Hematopoietic multipotent progenitor cell treated with erythropoietin and hydrocortisone succinate and interleukin-3 and kit ligand, for 17 days (in vitro differentiated cells): Measurements from ENCODE around the gene ARHGAP22.
"Not testable (repeated sequence)": the region's sequence is repeated elsewhere in the genome, so short reads cannot be mapped to it uniquely, and the experiment has no call there.

Experiments used
- DNase-seq: peaks from one replicate; pipeline ENCODE4 v3.0.0-alpha.2; 2015; ENCODE audit warnings: low spot score

Gene ARHGAP22

GRCh38 chr10:48450233-48450740, 154.6 kb downstream of the ARHGAP22 start:
- DNase-seq, result no peak

- no peak for DNase-seq
Observed at GRCh38 chr10:48449501-48450232, 155.2 kb downstream of the ARHGAP22 start.

GRCh38 chr10:48448796-48449195, 156.1 kb downstream of the ARHGAP22 start:
- no peak for DNase-seq

- no peak for DNase-seq
Observed at GRCh38 chr10:48447356-48448215, 157.3 kb downstream of the ARHGAP22 start.

GRCh38 chr10:48446785-48447184, 158.1 kb downstream of the ARHGAP22 start:
- DNase-seq, result no peak

GRCh38 chr10:48445932-48446331, 158.9 kb downstream of the ARHGAP22 start:
- DNase-seq, result no peak

GRCh38 chr10:48444861-48445841, 159.7 kb downstream of the ARHGAP22 start:
- DNase-seq, result no peak

GRCh38 chr10:48444266-48444665, 160.6 kb downstream of the ARHGAP22 start:
- DNase-seq, result peak; percentile 8

GRCh38 chr10:48442809-48443177, 162.1 kb downstream of the ARHGAP22 start:
- DNase-seq, result no peak

- no peak for DNase-seq
Observed at GRCh38 chr10:48442090-48442808, 162.6 kb downstream of the ARHGAP22 start.

GRCh38 chr10:48440771-48441170, 164.1 kb downstream of the ARHGAP22 start:
- no peak for DNase-seq

GRCh38 chr10:48439581-48440041, 165.3 kb downstream of the ARHGAP22 start:
- no peak for DNase-seq

GRCh38 chr10:48439031-48439430, 165.8 kb downstream of the ARHGAP22 start:
- DNase-seq, result no peak

- DNase-seq, result no peak
Observed at GRCh38 chr10:48437546-48437945, 167.3 kb downstream of the ARHGAP22 start.

GRCh38 chr10:48431871-48432270, 173.0 kb downstream of the ARHGAP22 start:
- no peak for DNase-seq

- no peak for DNase-seq
Observed at GRCh38 chr10:48430402-48430993, 174.4 kb downstream of the ARHGAP22 start.

- DNase-seq, result no peak
Observed at GRCh38 chr10:48429309-48429708, 175.6 kb downstream of the ARHGAP22 start.

- no peak for DNase-seq
Observed at GRCh38 chr10:48428896-48429295, 176.0 kb downstream of the ARHGAP22 start.

GRCh38 chr10:48423884-48424283, 181.0 kb downstream of the ARHGAP22 start:
- DNase-seq, result no peak

GRCh38 chr10:48421862-48422261, 183.0 kb downstream of the ARHGAP22 start:
- DNase-seq, result not testable (repeated sequence)

- DNase-seq, result no peak
Observed at GRCh38 chr10:48419714-48420113, 185.2 kb downstream of the ARHGAP22 start.
